SK-N-SH (cell line): ENCODE measurements around the gene STARD3.

ENCODE experiments used
- EP300 ChIP-seq, 2 experiments: IDR thresholded peaks; 2 replicates each; pipeline versions ENCODE4 v1.4.0 to v1.6.1; 2012; ENCODE audit warnings: borderline replicate concordance in 1 of 2, low read depth in 1 of 2, low read length in 1 of 2
- MXI1 ChIP-seq: IDR thresholded peaks from 2 replicates; pipeline ENCODE4 v1.6.1; 2012; ENCODE audit warnings: mild to moderate bottlenecking, low read depth, low read length, improper control_type of control experiment
- TEAD4 ChIP-seq: IDR thresholded peaks from 2 replicates; pipeline ENCODE4 v1.4.0; 2012; ENCODE audit warnings: mild to moderate bottlenecking, borderline replicate concordance; ENCODE audit not compliant: insufficient read depth
- TF ChIP-seq, protein P1 (sequence below): fragments of 200-600 bp; sonication (generic); IDR thresholded peaks from 2 replicates; pipeline ENCODE4 v1.6.1; 2017; ENCODE audit warnings: antibody characterized with exemption, mild to moderate bottlenecking, moderate library complexity
- TF ChIP-seq, protein P2 (sequence below): IDR thresholded peaks from 2 replicates; pipeline ENCODE4; 2012

DNA sequence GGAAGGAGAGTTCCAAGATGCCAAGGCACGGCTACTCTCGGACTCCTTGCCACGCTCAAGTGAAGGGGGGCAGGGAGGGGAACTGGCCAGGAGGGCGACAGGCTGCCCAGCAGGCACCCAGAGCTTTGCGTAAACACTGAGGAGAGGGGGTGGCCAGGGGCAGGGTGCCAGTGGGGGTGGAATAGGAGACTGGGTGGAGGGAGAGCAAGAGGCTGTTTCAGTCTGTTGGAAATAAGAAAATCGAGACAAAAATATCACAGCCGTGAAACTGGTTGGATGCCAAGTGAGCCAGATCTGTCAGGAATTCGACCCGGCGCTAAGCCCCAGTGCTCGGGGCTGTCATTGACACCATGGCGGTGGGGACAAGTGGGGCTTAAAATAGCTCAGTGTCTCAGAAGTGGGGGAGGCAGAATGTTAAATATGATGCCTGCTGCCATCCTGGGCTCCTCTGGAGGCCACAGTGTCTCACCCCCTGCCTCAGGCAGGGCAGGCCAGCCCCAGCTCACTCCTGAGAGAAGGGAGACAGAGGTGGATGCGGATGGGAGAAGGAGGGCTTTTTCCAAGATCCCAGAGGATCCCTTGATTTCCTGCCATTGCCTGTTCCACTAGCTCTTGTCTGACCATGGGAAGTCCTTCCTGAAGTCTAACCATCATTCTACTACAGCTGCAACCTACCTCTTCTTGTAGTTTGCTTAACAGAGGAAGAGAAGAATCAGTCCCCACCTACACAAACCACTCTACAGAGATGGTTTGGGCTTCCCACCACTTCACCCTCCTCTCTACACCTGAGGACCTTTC is 40.8 kb downstream of the STARD3 start:
- TF ChIP-seq, protein P1, sequence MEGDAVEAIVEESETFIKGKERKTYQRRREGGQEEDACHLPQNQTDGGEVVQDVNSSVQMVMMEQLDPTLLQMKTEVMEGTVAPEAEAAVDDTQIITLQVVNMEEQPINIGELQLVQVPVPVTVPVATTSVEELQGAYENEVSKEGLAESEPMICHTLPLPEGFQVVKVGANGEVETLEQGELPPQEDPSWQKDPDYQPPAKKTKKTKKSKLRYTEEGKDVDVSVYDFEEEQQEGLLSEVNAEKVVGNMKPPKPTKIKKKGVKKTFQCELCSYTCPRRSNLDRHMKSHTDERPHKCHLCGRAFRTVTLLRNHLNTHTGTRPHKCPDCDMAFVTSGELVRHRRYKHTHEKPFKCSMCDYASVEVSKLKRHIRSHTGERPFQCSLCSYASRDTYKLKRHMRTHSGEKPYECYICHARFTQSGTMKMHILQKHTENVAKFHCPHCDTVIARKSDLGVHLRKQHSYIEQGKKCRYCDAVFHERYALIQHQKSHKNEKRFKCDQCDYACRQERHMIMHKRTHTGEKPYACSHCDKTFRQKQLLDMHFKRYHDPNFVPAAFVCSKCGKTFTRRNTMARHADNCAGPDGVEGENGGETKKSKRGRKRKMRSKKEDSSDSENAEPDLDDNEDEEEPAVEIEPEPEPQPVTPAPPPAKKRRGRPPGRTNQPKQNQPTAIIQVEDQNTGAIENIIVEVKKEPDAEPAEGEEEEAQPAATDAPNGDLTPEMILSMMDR, result no peak
- TF ChIP-seq TEAD4 (no peak), MXI1 (no peak), EP300 (IDR thresholded peaks at IDR 0.05; ENCODE audit: borderline replicate concordance in 1 of 2, low read depth in 1 of 2, low read length in 1 of 2) (no peak)
- TF ChIP-seq, protein P2, sequence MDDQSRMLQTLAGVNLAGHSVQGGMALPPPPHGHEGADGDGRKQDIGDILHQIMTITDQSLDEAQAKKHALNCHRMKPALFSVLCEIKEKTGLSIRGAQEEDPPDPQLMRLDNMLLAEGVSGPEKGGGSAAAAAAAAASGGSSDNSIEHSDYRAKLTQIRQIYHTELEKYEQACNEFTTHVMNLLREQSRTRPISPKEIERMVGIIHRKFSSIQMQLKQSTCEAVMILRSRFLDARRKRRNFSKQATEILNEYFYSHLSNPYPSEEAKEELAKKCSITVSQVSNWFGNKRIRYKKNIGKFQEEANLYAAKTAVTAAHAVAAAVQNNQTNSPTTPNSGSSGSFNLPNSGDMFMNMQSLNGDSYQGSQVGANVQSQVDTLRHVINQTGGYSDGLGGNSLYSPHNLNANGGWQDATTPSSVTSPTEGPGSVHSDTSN, result no peak
